CD4-positive, alpha-beta T cell (primary cell): ENCODE measurements around the gene TSC22D1. TPM values are rescaled to one million over a fixed set of nuclear protein-coding genes. Genes with fewer than 3 reads are reported as not detected.

Experiments
- ATAC-seq: fragments of 200-7000 bp; cut with Tn5 transposase; one replicate; pipeline ENCODE4 v1.10.0; 2022; ENCODE audit warnings: mild to moderate bottlenecking; ENCODE audit not compliant: poor library complexity
- CTCF ChIA-PET: fragments of 350-600 bp; sonication (Branson Sonifier 250); formaldehyde crosslinking; loops from one replicate; lab custom pipeline; 2021; ENCODE audit warnings: antibody characterized with exemption, inconsistent platforms; lab: Charles Lee
- POLR2A ChIA-PET: fragments of 350-600 bp; sonication (Branson Sonifier 250); formaldehyde crosslinking; loops from one replicate; lab custom pipeline; 2021; ENCODE audit warnings: antibody characterized with exemption, inconsistent platforms; lab: Charles Lee
- DNase-seq, 14 experiments: peaks; one replicate each; pipeline ENCODE4 v3.0.0-alpha.2; 2013 to 2020; ENCODE audit warnings: mixed read lengths in 2 of 14
- H3K27ac ChIP-seq, 2 donors: one replicate each; pipeline versions ENCODE4 v1.5.1 to v1.7.0; 2013; ENCODE audit warnings: low read length in 2 of 2, low read depth in 1 of 2, mild to moderate bottlenecking in 1 of 2
- H3K27me3 ChIP-seq, 2 experiments: 1 replicate in 1 of 2; 2 replicates in 1 of 2; pipeline versions ENCODE4 v1.6.1 to v1.7.0; 2013; ENCODE audit warnings: low read length in 2 of 2, control low read depth in 1 of 2, mild to moderate bottlenecking in 1 of 2, moderate library complexity in 1 of 2; ENCODE audit not compliant: insufficient read depth in 2 of 2, control insufficient read depth in 1 of 2
- H3K36me3 ChIP-seq: one replicate; pipeline ENCODE4 v1.6.1; 2013; ENCODE audit warnings: low read length, control low read depth; ENCODE audit not compliant: insufficient read depth
- H3K4me1 ChIP-seq: one replicate; pipeline ENCODE4 v1.6.1; 2013; ENCODE audit warnings: low read length, control low read depth; ENCODE audit not compliant: insufficient read depth
- H3K4me3 ChIP-seq: one replicate; pipeline ENCODE4 v1.5.1; 2013; ENCODE audit warnings: mild to moderate bottlenecking, low read length, moderate library complexity
- H3K9me3 ChIP-seq, 2 experiments: 1 replicate in 1 of 2; 2 replicates in 1 of 2; pipeline versions ENCODE4 v1.6.1 to v1.7.0; 2013; ENCODE audit warnings: low read length in 2 of 2, mild to moderate bottlenecking in 2 of 2, control low read depth in 1 of 2, moderate library complexity in 1 of 2; ENCODE audit not compliant: control insufficient read depth in 1 of 2, insufficient read depth in 1 of 2
- H3K27ac Mint-ChIP-seq: one replicate; pipeline ENCODE4 v1.8.0; 2020; ENCODE audit warnings: mixed read lengths
- H3K27me3 Mint-ChIP-seq: one replicate; pipeline ENCODE4 v1.8.0; 2021; ENCODE audit warnings: mixed read lengths
- H3K36me3 Mint-ChIP-seq: one replicate; pipeline ENCODE4 v1.8.0; 2021; ENCODE audit warnings: low read depth, mixed read lengths
- H3K4me1 Mint-ChIP-seq: one replicate; pipeline ENCODE4 v1.8.0; 2021; ENCODE audit warnings: low read depth, mixed read lengths
- H3K4me3 Mint-ChIP-seq: one replicate; pipeline ENCODE4 v1.8.0; 2020; ENCODE audit warnings: mild to moderate bottlenecking, mixed read lengths
- H3K9me3 Mint-ChIP-seq: one replicate; pipeline ENCODE4 v1.8.0; 2020; ENCODE audit warnings: mixed read lengths
- CTCF ChIP-seq: fragments of 200-600 bp; IDR thresholded peaks from one replicate; pipeline ENCODE4 v1.8.0; 2022; ENCODE audit warnings: antibody characterized with exemption, mild to moderate bottlenecking
- intact Hi-C, 2 experiments: fragments of 100-400 bp; cut with DNase I in 1 of 2; cut with micrococcal nuclease in 1 of 2; formaldehyde crosslinking; loops; one replicate each; pipeline versions ENCODE4 v1.15.1 to v1.9.0; 2023 to 2025; cut with DNase I, micrococcal nuclease
- total RNA-seq, 174 experiments: library from RNA in 2 of 174; stranded (reverse) in 2 of 174; gene quantifications; one replicate each; pipeline ENCODE4 v1.2.3 and lab custom pipeline; 2021 to 2026

Gene TSC22D1
- total RNA-seq, 2 experiments from 2014 or later, result 24.0 to 26.5 TPM

GRCh38 chr13:44506251-44506650 is 69.9 kb downstream of the TSC22D1 start:
- H3K4me3 Mint-ChIP-seq, result no peak overlapping the region

GRCh38 chr13:44504116-44504515 is 72.0 kb downstream of the TSC22D1 start:
- CTCF ChIA-PET, result interaction anchor here (0.9 kb wide), 1 partner anchor 14 kb away, joined by 3 read pairs; no protein-coding TSS in a partner anchor
- no peak overlapping the region for H3K4me3 ChIP-seq
- H3K36me3 ChIP-seq, result no peaks in the 10 kb centered on the region
- no peaks in the 10 kb centered on the region for H3K36me3 Mint-ChIP-seq
- POLR2A ChIA-PET, result interaction anchor here (0.6 kb wide), 1 partner anchor 153 kb away, joined by 3 read pairs; no protein-coding TSS in a partner anchor
- no peaks in the 10 kb centered on the region for H3K9me3 ChIP-seq
- DNase-seq (no peak), ATAC-seq (no peak)
- H3K4me1 ChIP-seq, result no peaks in the 10 kb centered on the region
- H3K4me1 Mint-ChIP-seq, result no peaks in the 10 kb centered on the region
- H3K4me3 Mint-ChIP-seq, result no peak overlapping the region
- TF ChIP-seq CTCF, result no peak
- no peaks in the 10 kb centered on the region for H3K27me3 Mint-ChIP-seq
- no peaks in the 10 kb centered on the region for H3K27me3 ChIP-seq
- H3K9me3 Mint-ChIP-seq, result no peaks in the 10 kb centered on the region
- intact Hi-C loops, result no loop called here
- no peak overlapping the region for H3K27ac ChIP-seq
- no peak overlapping the region for H3K27ac Mint-ChIP-seq

More at GRCh38 chr13:44506251-44506650, 69.9 kb downstream of the TSC22D1 start:
- no peaks in the 10 kb centered on the region for H3K9me3 Mint-ChIP-seq
- Histone ChIP-seq H3K27ac (no peak overlapping the region), H3K36me3 (no peaks in the 10 kb centered on the region), H3K27me3 (no peaks in the 10 kb centered on the region), H3K4me3 (no peak overlapping the region), H3K4me1 (no peaks in the 10 kb centered on the region), H3K9me3 (no peaks in the 10 kb centered on the region)
- ChIA-PET CTCF (no interaction called here), POLR2A (no interaction called here)
- no peak for TF ChIP-seq CTCF
- DNase-seq (no peak), ATAC-seq (no peak)
- intact Hi-C loops, result no loop called here
- H3K27me3 Mint-ChIP-seq, result no peaks in the 10 kb centered on the region
- peaks cover 2% of the 10 kb centered on the region for H3K36me3 Mint-ChIP-seq
- no peaks in the 10 kb centered on the region for H3K4me1 Mint-ChIP-seq
- no peak overlapping the region for H3K27ac Mint-ChIP-seq

- H3K9me3 Mint-ChIP-seq, result peaks cover 10% of the 10 kb centered on the region
- POLR2A ChIA-PET, result no interaction called here
Measured at GRCh38 chr13:44498969-44499368, 77.2 kb downstream of the TSC22D1 start.

More at GRCh38 chr13:44498969-44499368, 77.2 kb downstream of the TSC22D1 start:
- intact Hi-C loops, result no loop called here
- Mint-ChIP-seq H3K36me3 (peaks cover 8% of the 10 kb centered on the region), H3K27ac (no peak overlapping the region), H3K4me1 (no peaks in the 10 kb centered on the region), H3K27me3 (no peaks in the 10 kb centered on the region), H3K4me3 (no peak overlapping the region)
- ATAC-seq (no peak), DNase-seq (no peak)
- CTCF ChIA-PET, result interaction anchor here (1.0 kb wide), 1 partner anchor 18 kb away, joined by 3 read pairs; no protein-coding TSS in a partner anchor
- no peaks in the 10 kb centered on the region for H3K9me3 ChIP-seq
- TF ChIP-seq CTCF, result no peak
- no peaks in the 10 kb centered on the region for H3K4me1 ChIP-seq
- H3K36me3 ChIP-seq, result no peaks in the 10 kb centered on the region
- no peak overlapping the region for H3K27ac ChIP-seq
- no peaks in the 10 kb centered on the region for H3K27me3 ChIP-seq
- H3K4me3 ChIP-seq, result no peak overlapping the region
